Lower leg skin (tissue), 3 donors: ENCODE data around the gene FAM228A.

Experiments
- POLR2A ChIP-seq, 2 donors: fragments of 450-650 bp; IDR thresholded peaks; one replicate each; pipeline ENCODE4 v1.6.1; 2016 to 2017; ENCODE audit warnings: antibody characterized with exemption in 2 of 2, mild to moderate bottlenecking in 1 of 2, moderate library complexity in 1 of 2
- TF ChIP-seq, protein P1 (sequence below), 3 donors: fragments of 450-650 bp; IDR thresholded peaks; one replicate each; pipeline ENCODE4 v1.5.1; 2016; ENCODE audit warnings: antibody characterized with exemption in 3 of 3, mild to moderate bottlenecking in 3 of 3, moderate library complexity in 2 of 3

DNA sequence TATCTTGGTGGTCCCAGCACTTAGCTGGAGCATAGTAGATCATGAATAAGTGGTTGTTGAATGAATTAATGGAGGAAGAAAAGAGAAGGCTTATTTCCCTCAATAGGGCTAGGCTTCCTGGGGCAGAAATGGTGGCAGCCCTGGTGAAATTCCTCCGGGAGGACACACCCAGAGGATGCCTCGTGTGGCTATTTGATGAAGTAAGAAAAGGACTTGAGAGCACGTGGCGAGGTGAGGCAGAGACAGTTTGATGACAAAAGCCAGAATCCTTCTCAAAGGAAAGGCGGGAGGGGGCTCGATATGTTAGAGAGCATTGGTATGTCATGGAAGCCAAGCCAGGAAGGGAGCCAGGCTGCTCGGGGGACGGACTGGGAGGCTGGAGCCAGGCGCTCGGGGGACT lies 14.7 kb downstream of the FAM228A start:
- TF ChIP-seq, protein P1, sequence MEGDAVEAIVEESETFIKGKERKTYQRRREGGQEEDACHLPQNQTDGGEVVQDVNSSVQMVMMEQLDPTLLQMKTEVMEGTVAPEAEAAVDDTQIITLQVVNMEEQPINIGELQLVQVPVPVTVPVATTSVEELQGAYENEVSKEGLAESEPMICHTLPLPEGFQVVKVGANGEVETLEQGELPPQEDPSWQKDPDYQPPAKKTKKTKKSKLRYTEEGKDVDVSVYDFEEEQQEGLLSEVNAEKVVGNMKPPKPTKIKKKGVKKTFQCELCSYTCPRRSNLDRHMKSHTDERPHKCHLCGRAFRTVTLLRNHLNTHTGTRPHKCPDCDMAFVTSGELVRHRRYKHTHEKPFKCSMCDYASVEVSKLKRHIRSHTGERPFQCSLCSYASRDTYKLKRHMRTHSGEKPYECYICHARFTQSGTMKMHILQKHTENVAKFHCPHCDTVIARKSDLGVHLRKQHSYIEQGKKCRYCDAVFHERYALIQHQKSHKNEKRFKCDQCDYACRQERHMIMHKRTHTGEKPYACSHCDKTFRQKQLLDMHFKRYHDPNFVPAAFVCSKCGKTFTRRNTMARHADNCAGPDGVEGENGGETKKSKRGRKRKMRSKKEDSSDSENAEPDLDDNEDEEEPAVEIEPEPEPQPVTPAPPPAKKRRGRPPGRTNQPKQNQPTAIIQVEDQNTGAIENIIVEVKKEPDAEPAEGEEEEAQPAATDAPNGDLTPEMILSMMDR (IDR thresholded peaks at IDR 0.05): no peak
- no peak for TF ChIP-seq POLR2A (IDR thresholded peaks at IDR 0.05)
